WTC11 (cell line): ENCODE measurements around the gene SERGEF. TPM values are rescaled to one million over a fixed set of nuclear protein-coding genes. Genes with fewer than 3 reads are reported as not detected.

Experiments used
- ATAC-seq: fragments of 200-7000 bp; cut with Tn5 transposase; 2 replicates; pipeline ENCODE4 v1.10.0; 2021; ENCODE audit warnings: mild to moderate bottlenecking, moderate library complexity
- CTCF ChIA-PET: fragments of 300-600 bp; sonication (Branson Sonifier 250); formaldehyde crosslinking; loops from one replicate; lab custom pipeline; 2021; ENCODE audit warnings: antibody characterized with exemption; lab: Charles Lee
- POLR2A ChIA-PET: fragments of 350-600 bp; sonication (Branson Sonifier 250); formaldehyde crosslinking; loops from one replicate; lab custom pipeline; 2021; ENCODE audit warnings: antibody characterized with exemption; lab: Charles Lee
- DNase-seq: peaks from one replicate; pipeline ENCODE4 v3.0.0; 2021; ENCODE audit warnings: low spot score
- H3K27ac Mint-ChIP-seq: 2 replicates; pipeline ENCODE4 v1.8.0; 2021; ENCODE audit warnings: mixed read lengths
- H3K27me3 Mint-ChIP-seq: 2 replicates; pipeline ENCODE4 v1.8.0; 2021; ENCODE audit warnings: low read depth, mild to moderate bottlenecking, moderate library complexity, mixed read lengths
- H3K36me3 Mint-ChIP-seq: 2 replicates; pipeline ENCODE4 v1.8.0; 2021; ENCODE audit warnings: mixed read lengths
- H3K4me1 Mint-ChIP-seq: 2 replicates; pipeline ENCODE4 v1.8.0; 2022; ENCODE audit warnings: mixed read lengths
- H3K4me3 Mint-ChIP-seq: 2 replicates; pipeline ENCODE4 v1.8.0; 2021; ENCODE audit warnings: mild to moderate bottlenecking, moderate library complexity, mixed read lengths
- H3K9me3 Mint-ChIP-seq: 2 replicates; pipeline ENCODE4 v1.8.0; 2021; ENCODE audit warnings: mixed read lengths
- AFF4 ChIP-seq: sonication (generic); formaldehyde crosslinking; IDR thresholded peaks from 2 replicates; pipeline ENCODE4 v1.8.1; 2023; ENCODE audit warnings: mild to moderate bottlenecking, missing genetic modification reagents, borderline replicate concordance
- ATF1 ChIP-seq: sonication (generic); formaldehyde crosslinking; IDR thresholded peaks from 2 replicates; pipeline ENCODE4 v1.8.1; 2023; ENCODE audit warnings: mild to moderate bottlenecking, moderate library complexity, missing genetic modification reagents
- ATF3 ChIP-seq: sonication (generic); formaldehyde crosslinking; conservative IDR thresholded peaks from 2 replicates; pipeline ENCODE4 v1.8.1; 2022; ENCODE audit warnings: mild to moderate bottlenecking, missing genetic modification reagents
- EMX1 ChIP-seq: fragments of 250-450 bp; sonication (Bioruptor Pico); IDR thresholded peaks from 2 replicates; pipeline ENCODE4 v1.8.0; 2021; ENCODE audit warnings: mild to moderate bottlenecking
- FOXJ3 ChIP-seq: sonication (generic); formaldehyde crosslinking; IDR thresholded peaks from 2 replicates; pipeline ENCODE4 v1.9.0; 2021; ENCODE audit warnings: missing genetic modification reagents, mild to moderate bottlenecking, borderline replicate concordance
- GABPB1 ChIP-seq: sonication (generic); formaldehyde crosslinking; IDR thresholded peaks from 2 replicates; pipeline ENCODE4 v1.8.1; 2023; ENCODE audit warnings: mild to moderate bottlenecking, missing genetic modification reagents
- NFYB ChIP-seq: sonication (generic); formaldehyde crosslinking; conservative IDR thresholded peaks from 2 replicates; pipeline ENCODE4 v1.8.0; 2022; ENCODE audit warnings: low read depth, missing genetic modification reagents
- NR1H2 ChIP-seq: sonication (generic); formaldehyde crosslinking; IDR thresholded peaks from 2 replicates; pipeline ENCODE4 v1.9.0; 2021; ENCODE audit warnings: mild to moderate bottlenecking, moderate library complexity, missing genetic modification reagents
- NR2C2 ChIP-seq: sonication (generic); formaldehyde crosslinking; IDR thresholded peaks from 2 replicates; pipeline ENCODE4 v1.8.0; 2022; ENCODE audit warnings: mild to moderate bottlenecking, missing genetic modification reagents
- PREB ChIP-seq: sonication (generic); formaldehyde crosslinking; IDR thresholded peaks from 2 replicates; pipeline ENCODE4 v1.8.1; 2022; ENCODE audit warnings: mild to moderate bottlenecking, missing genetic modification reagents, moderate library complexity, borderline replicate concordance
- RELA ChIP-seq: sonication (generic); formaldehyde crosslinking; IDR thresholded peaks from 2 replicates; pipeline ENCODE4 v1.8.1; 2022; ENCODE audit warnings: missing genetic modification reagents, mild to moderate bottlenecking, borderline replicate concordance
- ZBTB21 ChIP-seq: sonication (generic); formaldehyde crosslinking; IDR thresholded peaks from 2 replicates; pipeline ENCODE4 v1.8.1; 2023; ENCODE audit warnings: mild to moderate bottlenecking, missing genetic modification reagents, borderline replicate concordance
- ZNF396 ChIP-seq: fragments of 250-450 bp; sonication (Bioruptor Pico); IDR thresholded peaks from 2 replicates; pipeline ENCODE4 v1.8.0; 2021; ENCODE audit warnings: mild to moderate bottlenecking, moderate library complexity, borderline replicate concordance
- ZNF416 ChIP-seq: fragments of 250-450 bp; sonication (Bioruptor Pico); IDR thresholded peaks from 2 replicates; pipeline ENCODE4 v1.9.0; 2021; ENCODE audit warnings: mild to moderate bottlenecking, inconsistent platforms
- ZNF425 ChIP-seq: fragments of 250-450 bp; sonication (Bioruptor Pico); conservative IDR thresholded peaks from 2 replicates; pipeline ENCODE4 v1.9.0; 2021; ENCODE audit warnings: mild to moderate bottlenecking
- total RNA-seq: library from RNA; stranded (reverse); gene quantifications from 3 replicates; pipeline ENCODE4 v1.2.3, GENCODE V29; 2021
- TF ChIP-seq, protein P1 (sequence below): fragments of 200-600 bp; IDR thresholded peaks from 2 replicates; pipeline ENCODE4 v1.8.0; 2022; ENCODE audit warnings: antibody characterized with exemption

SERGEF gene
- total RNA-seq, 1 experiment from 2014 or later: 35.5 TPM

DNA sequence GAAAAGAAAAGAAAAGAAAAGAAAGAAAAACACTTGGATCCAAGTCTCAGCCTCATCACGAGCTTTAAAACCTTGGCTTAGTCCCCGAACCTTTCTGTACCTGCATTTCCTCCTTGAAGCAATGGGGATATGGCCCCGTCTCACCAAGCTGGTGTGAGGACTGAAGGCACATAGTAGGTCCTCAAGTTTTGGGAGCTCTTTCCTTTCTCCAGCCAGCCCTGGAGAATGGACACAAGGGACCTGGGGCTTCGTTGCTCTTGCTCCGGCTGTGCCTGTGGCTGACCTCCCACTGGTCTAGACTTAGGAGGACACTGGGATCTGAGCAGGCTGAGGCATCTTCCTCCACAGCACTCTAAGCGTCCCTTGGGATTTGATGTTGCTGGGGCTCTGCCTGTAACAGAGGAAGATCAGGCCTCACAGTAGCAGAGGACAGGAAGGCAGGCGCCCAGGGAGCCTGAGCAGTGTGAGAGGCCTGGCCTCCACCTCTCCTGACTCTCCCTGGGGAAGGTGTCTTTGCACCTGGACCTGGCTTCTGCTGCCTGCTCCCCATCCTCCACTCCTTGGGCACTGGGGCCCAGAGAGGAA, 245.5 kb downstream of the SERGEF start:
- CTCF ChIA-PET: interaction anchor here (0.5 to 4.7 kb wide), 88 partner anchors 7 to 437 kb away, joined by 3 to 72 read pairs (median 5); partner anchors contain the start of genes KCNC1, MYOD1 and SERGEF
- Mint-ChIP-seq H3K4me1 (peaks cover 8% of the 10 kb centered on the region; the same call in 1 of the 2 replicates), H3K36me3 (no peaks in the 10 kb centered on the region), H3K9me3 (no peaks in the 10 kb centered on the region)
- TF ChIP-seq ZNF396 (no peak), RELA (no peak), NFYB (no peak), ZBTB21 (CRISPR knock-in tag) (no peak), AFF4 (CRISPR knock-in tag) (no peak), ZNF425 (no peak), EMX1 (CRISPR knock-in tag) (no peak), PREB (CRISPR knock-in tag) (no peak), ZNF416 (CRISPR knock-in tag) (no peak), NR2C2 (CRISPR knock-in tag) (no peak), GABPB1 (no peak), NR1H2 (CRISPR knock-in tag) (no peak), ATF3 (no peak), ATF1 (CRISPR knock-in tag) (no peak), FOXJ3 (CRISPR knock-in tag) (no peak)
- TF ChIP-seq, all 79 proteins: peak for 0
- H3K27me3 Mint-ChIP-seq: no peaks in the 10 kb centered on the region
- H3K27ac Mint-ChIP-seq: no peak overlapping the region
- ATAC-seq (no peak), DNase-seq (no peak)
- no peak overlapping the region for H3K4me3 Mint-ChIP-seq
- POLR2A ChIA-PET: interaction anchor here (0.7 kb wide), 2 partner anchors 26 to 138 kb away, joined by 3 read pairs; no protein-coding TSS in a partner anchor

- H3K27ac Mint-ChIP-seq: no peak overlapping the region
- POLR2A ChIA-PET: interaction anchor here (0.6 to 0.7 kb wide), 2 partner anchors 62 to 139 kb away, joined by 3 read pairs; no protein-coding TSS in a partner anchor
- ATAC-seq (peak; percentile 82), DNase-seq (peak; percentile 56)
- H3K9me3 Mint-ChIP-seq: no peaks in the 10 kb centered on the region
- H3K27me3 Mint-ChIP-seq: no peaks in the 10 kb centered on the region
- peaks cover 8% of the 10 kb centered on the region; the same call in 1 of the 2 replicates for H3K4me1 Mint-ChIP-seq
- CTCF ChIA-PET: interaction anchor here (0.5 to 4.7 kb wide), 94 partner anchors 8 to 437 kb away, joined by 3 to 72 read pairs (median 5); partner anchors contain the start of genes KCNC1, MYOD1 and SERGEF
- H3K36me3 Mint-ChIP-seq: no peaks in the 10 kb centered on the region
- H3K4me3 Mint-ChIP-seq: no peak overlapping the region
- TF ChIP-seq NFYB: no peak
- TF ChIP-seq, protein P1, sequence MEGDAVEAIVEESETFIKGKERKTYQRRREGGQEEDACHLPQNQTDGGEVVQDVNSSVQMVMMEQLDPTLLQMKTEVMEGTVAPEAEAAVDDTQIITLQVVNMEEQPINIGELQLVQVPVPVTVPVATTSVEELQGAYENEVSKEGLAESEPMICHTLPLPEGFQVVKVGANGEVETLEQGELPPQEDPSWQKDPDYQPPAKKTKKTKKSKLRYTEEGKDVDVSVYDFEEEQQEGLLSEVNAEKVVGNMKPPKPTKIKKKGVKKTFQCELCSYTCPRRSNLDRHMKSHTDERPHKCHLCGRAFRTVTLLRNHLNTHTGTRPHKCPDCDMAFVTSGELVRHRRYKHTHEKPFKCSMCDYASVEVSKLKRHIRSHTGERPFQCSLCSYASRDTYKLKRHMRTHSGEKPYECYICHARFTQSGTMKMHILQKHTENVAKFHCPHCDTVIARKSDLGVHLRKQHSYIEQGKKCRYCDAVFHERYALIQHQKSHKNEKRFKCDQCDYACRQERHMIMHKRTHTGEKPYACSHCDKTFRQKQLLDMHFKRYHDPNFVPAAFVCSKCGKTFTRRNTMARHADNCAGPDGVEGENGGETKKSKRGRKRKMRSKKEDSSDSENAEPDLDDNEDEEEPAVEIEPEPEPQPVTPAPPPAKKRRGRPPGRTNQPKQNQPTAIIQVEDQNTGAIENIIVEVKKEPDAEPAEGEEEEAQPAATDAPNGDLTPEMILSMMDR: peak; percentile 43; the same call in 1 of the 2 replicates
These were observed 246.3 kb downstream of the SERGEF start for GRCh38 chr11:17766590-17766989.
